ENCODE data around the gene PTPRE. TPM values are rescaled to one million over a fixed set of nuclear protein-coding genes. Genes with fewer than 3 reads are reported as not detected.

The PTPRE gene
- total RNA-seq, 2 donors from 2014 or later, result 6.5 to 8.9 TPM

- intact Hi-C loops (cut with DNase I), result no loop called here
- Histone ChIP-seq H3K36me3 (replicated peaks in 1 of 2; ENCODE audit: insufficient read depth in 1 of 2, low read depth in 2 of 2) (no peaks in the 10 kb centered on the region), H3K4me3 (no peak overlapping the region), H3K27ac (no peak overlapping the region), H3K9me3 (no peaks in the 10 kb centered on the region), H3K27me3 (no peaks in the 10 kb centered on the region), H3K4me1 (peaks cover 4% of the 10 kb centered on the region)
- 76 to 83% methylated on average over 5 of the region's 5 CpGs for WGBS, 2 donors
- ATAC-seq (no peak), DNase-seq (no peak)
- TF ChIP-seq CTCF (IDR thresholded peaks at IDR 0.05) (no peak), POLR2A (IDR thresholded peaks at IDR 0.05) (no peak)
Observed at GRCh38 chr10:127875916-127876315, 31.0 kb upstream of the PTPRE start.

DNA sequence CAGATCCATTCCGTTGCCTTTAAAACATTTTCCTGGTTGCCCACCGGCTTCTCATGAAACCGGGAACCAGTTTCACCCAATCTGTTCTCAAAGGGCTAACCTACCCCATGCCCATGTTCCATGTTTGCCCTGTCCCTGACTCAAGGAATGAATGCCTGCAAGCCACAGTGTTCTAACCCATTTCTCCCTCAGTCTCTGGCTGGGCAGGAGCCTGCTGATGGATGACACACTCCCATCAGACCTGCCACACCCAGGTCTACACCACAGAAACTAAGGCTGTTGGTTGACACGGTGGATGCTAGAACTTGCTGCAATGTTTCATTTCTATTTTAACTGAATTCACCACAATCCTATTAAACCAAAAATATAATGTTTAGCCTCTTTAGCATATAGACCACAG lies 29.8 kb upstream of the PTPRE start:
- ATAC-seq (no peak), DNase-seq (no peak)
- H3K4me3 ChIP-seq, result no peak overlapping the region
- H3K36me3 ChIP-seq (replicated peaks in 1 of 2; ENCODE audit: insufficient read depth in 1 of 2, low read depth in 2 of 2), result no peaks in the 10 kb centered on the region
- no peak overlapping the region for H3K27ac ChIP-seq
- TF ChIP-seq CTCF (IDR thresholded peaks at IDR 0.05), result no peak
- TF ChIP-seq POLR2A (IDR thresholded peaks at IDR 0.05), result no peak
- peaks cover 11% of the 10 kb centered on the region for H3K4me1 ChIP-seq
- WGBS, 2 donors, result 81 to 90% methylated on average over 4 of the region's 4 CpGs
- H3K9me3 ChIP-seq, result no peaks in the 10 kb centered on the region
- no peaks in the 10 kb centered on the region for H3K27me3 ChIP-seq
- intact Hi-C loops (cut with DNase I), result no loop called here

DNA sequence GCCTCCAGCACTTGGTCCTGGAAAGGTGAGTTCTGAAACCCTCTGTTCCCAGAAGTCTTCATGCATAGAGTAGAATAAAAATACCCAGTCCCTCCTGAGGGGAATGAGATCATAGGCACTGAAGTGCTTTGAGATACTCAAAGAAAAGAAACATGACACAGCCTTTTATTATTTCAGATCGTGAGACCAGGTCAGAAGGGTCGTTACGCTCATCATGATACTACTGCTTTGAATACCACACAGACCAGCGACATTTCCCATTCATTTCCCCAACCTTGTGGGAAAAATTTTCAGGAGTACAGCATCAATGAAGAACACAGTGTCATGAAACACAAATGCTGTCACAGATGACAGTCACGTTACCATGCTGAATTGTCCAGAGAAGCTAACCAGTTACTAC lies 29.2 kb upstream of the PTPRE start:
- TF ChIP-seq CTCF (IDR thresholded peaks at IDR 0.05) (no peak), POLR2A (IDR thresholded peaks at IDR 0.05) (no peak)
- no peaks in the 10 kb centered on the region for H3K36me3 ChIP-seq (replicated peaks in 1 of 2; ENCODE audit: insufficient read depth in 1 of 2, low read depth in 2 of 2)
- intact Hi-C loops (cut with DNase I), result no loop called here
- ATAC-seq, result no peak
- H3K4me3 ChIP-seq, result no peak overlapping the region
- DNase-seq, result no peak
- no peaks in the 10 kb centered on the region for H3K27me3 ChIP-seq
- no peaks in the 10 kb centered on the region for H3K9me3 ChIP-seq
- WGBS, 2 donors, result 79 to 80% methylated on average over 5 of the region's 5 CpGs
- peaks cover 11% of the 10 kb centered on the region for H3K4me1 ChIP-seq
- H3K27ac ChIP-seq, result no peak overlapping the region

DNA sequence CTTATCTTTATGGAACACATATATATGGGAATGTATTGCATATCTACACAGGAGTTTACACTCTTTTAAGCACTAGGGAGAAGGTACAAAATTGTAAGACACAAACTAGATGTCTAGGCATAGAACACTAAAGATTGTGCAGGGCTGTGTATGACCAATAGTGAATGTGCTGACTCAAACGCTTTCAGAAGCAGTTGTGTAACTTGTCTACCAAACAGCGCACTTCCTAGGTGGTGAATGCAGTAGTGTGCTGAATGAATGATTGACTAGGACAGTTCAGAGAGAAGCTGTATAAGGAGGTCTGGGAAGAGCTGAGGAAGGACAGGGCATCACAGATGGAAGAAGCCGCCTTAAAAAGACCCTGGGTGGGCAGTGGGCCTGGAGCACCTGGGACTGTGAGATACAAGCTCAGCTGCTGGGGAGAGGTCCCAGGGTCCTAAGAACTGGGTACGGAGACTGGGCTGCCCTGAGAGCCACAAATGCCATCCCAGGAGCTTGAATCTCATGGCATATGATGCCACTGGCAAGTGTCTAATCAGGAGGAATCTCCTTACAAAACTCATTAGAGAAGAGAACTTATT lies 28.3 kb upstream of the PTPRE start:
- H3K9me3 ChIP-seq, result no peaks in the 10 kb centered on the region
- WGBS, 2 donors, result 87 to 90% methylated on average over 4 of the region's 4 CpGs
- no peak for TF ChIP-seq POLR2A (IDR thresholded peaks at IDR 0.05)
- no peak for TF ChIP-seq CTCF (IDR thresholded peaks at IDR 0.05)
- DNase-seq (peak in 1 of 4 donors; percentile 35), ATAC-seq (no peak)
- no peaks in the 10 kb centered on the region for H3K27me3 ChIP-seq
- no peaks in the 10 kb centered on the region for H3K36me3 ChIP-seq (replicated peaks in 1 of 2; ENCODE audit: insufficient read depth in 1 of 2, low read depth in 2 of 2)
- peaks cover 11% of the 10 kb centered on the region for H3K4me1 ChIP-seq
- peak overlapping the region in 1 of 4 donors; percentile 33 for H3K27ac ChIP-seq
- no peak overlapping the region for H3K4me3 ChIP-seq
- intact Hi-C loops (cut with DNase I), result no loop called here

- H3K36me3 ChIP-seq (replicated peaks in 1 of 2; ENCODE audit: insufficient read depth in 1 of 2, low read depth in 2 of 2), result no peaks in the 10 kb centered on the region
- TF ChIP-seq POLR2A (IDR thresholded peaks at IDR 0.05), result no peak
- TF ChIP-seq CTCF (IDR thresholded peaks at IDR 0.05), result no peak
- peaks cover 11% of the 10 kb centered on the region for H3K4me1 ChIP-seq
- intact Hi-C loops (cut with DNase I), result no loop called here
- peak overlapping the region in 1 of 4 donors; percentile 65 for H3K27ac ChIP-seq
- no peaks in the 10 kb centered on the region for H3K27me3 ChIP-seq
- WGBS, 2 donors, result 41 to 92% methylated on average over 2 of the region's 2 CpGs
- peak in 1 of 4 donors; percentile 56 for DNase-seq
- H3K4me3 ChIP-seq, result no peak overlapping the region
- H3K9me3 ChIP-seq, result no peaks in the 10 kb centered on the region
- ATAC-seq, result no peak
Observed at GRCh38 chr10:127880557-127880956, 26.3 kb upstream of the PTPRE start.

Data from body of pancreas (tissue), 4 donors.